GM12891 (cell line): ENCODE data around the gene RNF146.
"Not testable (repeated sequence)": the region's sequence is repeated elsewhere in the genome, so short reads cannot be mapped to it uniquely, and the experiment has no call there.

Experiments
- PAX5 ChIP-seq: IDR thresholded peaks from 2 replicates; pipeline ENCODE4 v1.6.1; 2011; ENCODE audit warnings: low read length, moderate library complexity, mild to moderate bottlenecking; ENCODE audit not compliant: insufficient read depth, severe bottlenecking
- POLR2A ChIP-seq: IDR thresholded peaks from 2 replicates; pipeline ENCODE4 v1.6.1; 2011; ENCODE audit warnings: low read depth, low read length, control low read depth
- POLR2AphosphoS5 ChIP-seq: IDR thresholded peaks from 2 replicates; pipeline ENCODE4 v1.6.1; 2011; ENCODE audit warnings: low read depth, low read length, control low read depth
- POU2F2 ChIP-seq: IDR thresholded peaks from 2 replicates; pipeline ENCODE4 v1.6.1; 2011; ENCODE audit warnings: low read depth, mild to moderate bottlenecking, control low read depth, low read length, moderate library complexity
- SPI1 ChIP-seq: IDR thresholded peaks from 2 replicates; pipeline ENCODE4 v1.6.1; 2011; ENCODE audit warnings: low read depth, low read length, control low read depth
- TAF1 ChIP-seq: IDR thresholded peaks from 2 replicates; pipeline ENCODE4 v1.6.1; 2011; ENCODE audit warnings: low read depth, low read length, control low read depth

- not testable (repeated sequence) for TF ChIP-seq TAF1, POLR2A, POLR2AphosphoS5, PAX5, SPI1, POU2F2
These were observed 32.8 kb upstream of the RNF146 start for GRCh38 chr6:127233819-127234218.
